BLaER1 (cell line): ENCODE measurements around the gene CTPS2.

Source experiments
- H3K27ac ChIP-seq: shearing (Covaris generic); formaldehyde crosslinking; 2 replicates; pipeline ENCODE4 v1.8.1; 2022
- H3K27me3 ChIP-seq: shearing (Covaris generic); formaldehyde crosslinking; 2 replicates; pipeline ENCODE4 v1.8.1; 2022
- H3K36me3 ChIP-seq: shearing (Covaris generic); formaldehyde crosslinking; 2 replicates; pipeline ENCODE4 v1.8.1; 2022
- H3K4me1 ChIP-seq: shearing (Covaris generic); formaldehyde crosslinking; 2 replicates; pipeline ENCODE4 v1.8.1; 2022
- H3K4me2 ChIP-seq: shearing (Covaris generic); formaldehyde crosslinking; 2 replicates; pipeline ENCODE4 v1.8.1; 2022
- H3K4me3 ChIP-seq: shearing (Covaris generic); formaldehyde crosslinking; 2 replicates; pipeline ENCODE4 v1.8.1; 2022
- H3K9ac ChIP-seq: shearing (Covaris generic); formaldehyde crosslinking; 2 replicates; pipeline ENCODE4 v1.8.1; 2022
- H3K9me3 ChIP-seq: shearing (Covaris generic); formaldehyde crosslinking; 2 replicates; pipeline ENCODE4 v1.8.1; 2022
- H4K20me1 ChIP-seq: shearing (Covaris generic); formaldehyde crosslinking; 2 replicates; pipeline ENCODE4 v1.8.1; 2022
- Cebpa-rat ChIP-seq: shearing (Covaris generic); IDR thresholded peaks from 2 replicates; pipeline ENCODE4 v1.8.1; 2022

Gene CTPS2

GRCh38 chrX:16695079-16695676 is 17.3 kb downstream of the CTPS2 start:
- no peak overlapping the region for H3K4me3 ChIP-seq
- no peak for TF ChIP-seq Cebpa-rat
- H3K27ac ChIP-seq, result no peak overlapping the region
- H3K36me3 ChIP-seq, result peaks cover 49% of the 10 kb centered on the region
- no peaks in the 10 kb centered on the region for H3K9me3 ChIP-seq
- no peak overlapping the region for H3K4me2 ChIP-seq
- peaks cover 34% of the 10 kb centered on the region; the same call in 1 of the 2 replicates for H4K20me1 ChIP-seq
- peaks cover 74% of the 10 kb centered on the region for H3K27me3 ChIP-seq
- no peaks in the 10 kb centered on the region for H3K4me1 ChIP-seq
- H3K9ac ChIP-seq, result no peak overlapping the region

- H3K27me3 ChIP-seq, result peaks cover 76% of the 10 kb centered on the region
- H3K4me2 ChIP-seq, result no peak overlapping the region
- H3K4me1 ChIP-seq, result no peaks in the 10 kb centered on the region
- no peak for TF ChIP-seq Cebpa-rat
- H3K36me3 ChIP-seq, result peaks cover 75% of the 10 kb centered on the region
- H3K9me3 ChIP-seq, result no peaks in the 10 kb centered on the region
- no peak overlapping the region for H3K9ac ChIP-seq
- H4K20me1 ChIP-seq, result peaks cover 12% of the 10 kb centered on the region; the same call in 1 of the 2 replicates
- no peak overlapping the region for H3K4me3 ChIP-seq
- H3K27ac ChIP-seq, result no peak overlapping the region
Measured at GRCh38 chrX:16687514-16687913, 25.0 kb downstream of the CTPS2 start.

GRCh38 chrX:16683007-16683664 is 29.3 kb downstream of the CTPS2 start:
- H3K36me3 ChIP-seq, result peaks cover 82% of the 10 kb centered on the region

GRCh38 chrX:16678689-16679088 is 33.8 kb downstream of the CTPS2 start:
- Histone ChIP-seq H4K20me1 (peaks cover 12% of the 10 kb centered on the region; the same call in 1 of the 2 replicates), H3K36me3 (peaks cover 73% of the 10 kb centered on the region), H3K9me3 (no peaks in the 10 kb centered on the region), H3K4me2 (no peak overlapping the region), H3K4me3 (no peak overlapping the region), H3K4me1 (no peaks in the 10 kb centered on the region), H3K27me3 (peaks cover 73% of the 10 kb centered on the region), H3K27ac (no peak overlapping the region), H3K9ac (no peak overlapping the region)
- TF ChIP-seq Cebpa-rat, result no peak

More at GRCh38 chrX:16683007-16683664, 29.3 kb downstream of the CTPS2 start:
- Histone ChIP-seq H3K4me2 (no peak overlapping the region), H3K27ac (no peak overlapping the region), H4K20me1 (peaks cover 12% of the 10 kb centered on the region; the same call in 1 of the 2 replicates), H3K4me3 (no peak overlapping the region), H3K9ac (no peak overlapping the region), H3K27me3 (peaks cover 77% of the 10 kb centered on the region), H3K9me3 (no peaks in the 10 kb centered on the region), H3K4me1 (no peaks in the 10 kb centered on the region)
- no peak for TF ChIP-seq Cebpa-rat

- Histone ChIP-seq H3K27ac (no peak overlapping the region), H3K4me1 (no peaks in the 10 kb centered on the region), H3K36me3 (peaks cover 51% of the 10 kb centered on the region), H3K27me3 (peaks cover 50% of the 10 kb centered on the region), H4K20me1 (peaks cover 13% of the 10 kb centered on the region; the same call in 1 of the 2 replicates), H3K9ac (no peak overlapping the region), H3K4me3 (no peak overlapping the region), H3K4me2 (no peak overlapping the region), H3K9me3 (no peaks in the 10 kb centered on the region)
- TF ChIP-seq Cebpa-rat, result no peak
Measured at GRCh38 chrX:16671005-16671404, 41.5 kb downstream of the CTPS2 start.

- Histone ChIP-seq H3K4me1 (no peaks in the 10 kb centered on the region), H3K4me2 (no peak overlapping the region), H3K36me3 (peaks cover 53% of the 10 kb centered on the region), H3K9me3 (no peaks in the 10 kb centered on the region), H3K27me3 (peaks cover 77% of the 10 kb centered on the region), H3K4me3 (no peak overlapping the region), H3K9ac (no peak overlapping the region), H4K20me1 (peaks cover 12% of the 10 kb centered on the region; the same call in 1 of the 2 replicates), H3K27ac (no peak overlapping the region)
- TF ChIP-seq Cebpa-rat, result no peak
Measured at GRCh38 chrX:16666541-16666940, 45.9 kb downstream of the CTPS2 start.

GRCh38 chrX:16665089-16665488 is 47.4 kb downstream of the CTPS2 start:
- Histone ChIP-seq H3K9ac (no peak overlapping the region), H3K36me3 (peaks cover 45% of the 10 kb centered on the region), H3K4me1 (no peaks in the 10 kb centered on the region), H3K4me2 (no peak overlapping the region), H3K9me3 (no peaks in the 10 kb centered on the region), H4K20me1 (peaks cover 9% of the 10 kb centered on the region; the same call in 1 of the 2 replicates), H3K27me3 (peaks cover 90% of the 10 kb centered on the region), H3K27ac (no peak overlapping the region), H3K4me3 (no peak overlapping the region)
- no peak for TF ChIP-seq Cebpa-rat

GRCh38 chrX:16664626-16665025 is 47.8 kb downstream of the CTPS2 start:
- Histone ChIP-seq H4K20me1 (peaks cover 9% of the 10 kb centered on the region; the same call in 1 of the 2 replicates), H3K4me2 (no peak overlapping the region), H3K36me3 (peaks cover 41% of the 10 kb centered on the region), H3K9ac (no peak overlapping the region), H3K27me3 (peaks cover 90% of the 10 kb centered on the region), H3K9me3 (no peaks in the 10 kb centered on the region), H3K4me3 (no peak overlapping the region), H3K27ac (no peak overlapping the region), H3K4me1 (no peaks in the 10 kb centered on the region)
- no peak for TF ChIP-seq Cebpa-rat

GRCh38 chrX:16664074-16664473 is 48.4 kb downstream of the CTPS2 start:
- Histone ChIP-seq H3K9ac (no peak overlapping the region), H3K27ac (no peak overlapping the region), H3K4me2 (no peak overlapping the region), H3K9me3 (no peaks in the 10 kb centered on the region), H3K4me3 (no peak overlapping the region), H3K36me3 (peaks cover 38% of the 10 kb centered on the region), H4K20me1 (peaks cover 9% of the 10 kb centered on the region; the same call in 1 of the 2 replicates), H3K4me1 (no peaks in the 10 kb centered on the region), H3K27me3 (peaks cover 91% of the 10 kb centered on the region)
- TF ChIP-seq Cebpa-rat, result no peak

- H3K36me3 ChIP-seq, result peaks cover 29% of the 10 kb centered on the region
- H3K27ac ChIP-seq, result no peak overlapping the region
- no peak overlapping the region for H3K4me2 ChIP-seq
- no peaks in the 10 kb centered on the region for H3K9me3 ChIP-seq
- peaks cover 9% of the 10 kb centered on the region; the same call in 1 of the 2 replicates for H4K20me1 ChIP-seq
- H3K9ac ChIP-seq, result no peak overlapping the region
- H3K27me3 ChIP-seq, result peaks cover 94% of the 10 kb centered on the region
- no peak overlapping the region for H3K4me3 ChIP-seq
- no peak for TF ChIP-seq Cebpa-rat
- H3K4me1 ChIP-seq, result no peaks in the 10 kb centered on the region
Measured at GRCh38 chrX:16662402-16662801, 50.1 kb downstream of the CTPS2 start.
